NCI-H146 treated with DMSO at 0.1 percent for 48 hours (cell line): ENCODE data around the gene NUDT15.
"Not testable (repeated sequence)": the region's sequence is repeated elsewhere in the genome, so short reads cannot be mapped to it uniquely, and the experiment has no call there.

Source experiments
- DNase-seq: peaks from one replicate; lab custom pipeline; 2025; ENCODE audit not compliant: unreplicated experiment; lab: John Stamatoyannopoulos, UW

Gene NUDT15

DNA sequence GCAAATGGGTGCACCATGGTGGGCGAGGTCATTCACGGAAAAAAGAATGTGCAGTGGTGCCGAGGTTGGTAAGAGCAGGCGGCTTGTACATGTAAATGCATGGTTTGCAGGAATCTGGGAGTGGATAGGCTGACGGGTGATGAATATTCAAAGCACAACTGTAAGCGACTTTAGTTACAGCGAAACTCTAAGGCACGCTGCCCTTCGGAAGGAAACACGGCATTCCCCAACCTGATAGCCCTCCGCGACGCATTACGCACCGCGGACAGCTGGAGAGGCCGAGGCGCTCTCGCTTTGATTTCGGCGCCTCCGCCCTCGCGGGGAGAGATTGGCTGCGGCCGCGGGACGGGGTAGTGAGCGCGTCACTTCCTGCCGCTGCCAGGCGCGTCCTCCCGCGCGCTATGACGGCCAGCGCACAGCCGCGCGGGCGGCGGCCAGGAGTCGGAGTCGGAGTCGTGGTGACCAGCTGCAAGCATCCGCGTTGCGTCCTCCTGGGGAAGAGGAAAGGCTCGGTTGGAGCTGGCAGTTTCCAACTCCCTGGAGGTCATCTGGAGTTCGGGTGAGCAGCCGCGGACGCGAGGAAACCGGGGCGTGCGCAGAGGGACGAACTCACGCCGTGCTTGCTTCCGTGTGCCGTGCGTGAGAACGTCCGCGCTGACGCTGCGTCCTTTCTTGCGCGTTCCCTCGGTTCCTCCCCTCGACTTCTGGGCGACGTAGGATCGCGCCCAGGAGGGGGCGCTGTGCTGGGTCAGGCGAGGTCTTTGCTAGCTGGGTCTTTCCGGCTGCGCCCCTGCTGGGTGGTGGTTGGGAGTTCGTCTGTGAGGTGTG is at the start of gene NUDT15:
Gene NUDT15 (plus strand): TSS at position 381 of the 828 bp plus-strand sequence. CDS start 21 bp downstream, at position 402.
- peak; percentile 89 for DNase-seq

- no peak for DNase-seq
Measured at GRCh38 chr13:47990427-47990826, 47.1 kb upstream of the NUDT15 start.

DNA sequence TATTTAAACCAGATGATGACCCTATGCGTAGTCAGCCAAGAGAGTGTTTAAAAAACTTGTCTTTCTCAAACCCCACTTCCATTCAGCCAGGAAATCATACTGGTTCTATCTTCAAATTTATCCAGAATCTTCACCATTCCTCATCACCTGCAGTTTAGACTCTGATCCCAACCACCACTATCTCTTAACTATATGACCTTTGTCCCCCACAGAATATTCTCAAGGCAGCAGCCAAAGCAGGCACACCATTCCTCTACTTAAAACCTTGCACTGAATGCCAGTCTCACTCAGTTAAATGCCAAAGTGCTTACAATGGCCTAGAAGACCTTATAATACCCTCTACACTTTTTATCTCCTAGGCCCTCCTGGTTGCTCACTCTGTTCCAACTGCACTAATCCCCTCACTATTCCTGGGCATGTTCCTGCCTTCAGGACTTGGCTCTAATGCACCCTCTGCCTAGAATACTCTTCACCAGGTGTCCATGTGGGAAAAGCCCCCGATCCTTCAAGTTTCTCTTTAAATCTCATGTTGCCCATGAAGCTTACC is 46.5 kb upstream of the NUDT15 start:
- DNase-seq = no peak

DNA sequence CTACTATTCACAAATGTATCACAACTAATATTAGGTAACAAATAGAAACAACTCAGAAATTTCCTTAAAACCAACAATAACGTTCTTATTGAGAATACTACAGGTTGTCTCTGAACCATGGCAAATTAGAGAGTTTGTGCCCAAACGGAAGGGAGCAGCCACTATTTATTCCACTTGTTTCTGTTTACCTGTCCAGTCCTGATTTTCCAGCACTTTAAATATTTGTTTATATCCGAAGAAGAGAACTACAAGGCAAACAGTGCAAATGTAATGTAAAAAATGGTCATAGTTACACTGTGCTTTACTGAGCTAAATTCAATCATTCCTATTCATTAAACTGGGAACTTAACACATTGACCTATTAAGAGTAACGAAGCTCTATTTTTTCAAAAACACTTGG is 45.7 kb upstream of the NUDT15 start:
- DNase-seq = no peak

DNA sequence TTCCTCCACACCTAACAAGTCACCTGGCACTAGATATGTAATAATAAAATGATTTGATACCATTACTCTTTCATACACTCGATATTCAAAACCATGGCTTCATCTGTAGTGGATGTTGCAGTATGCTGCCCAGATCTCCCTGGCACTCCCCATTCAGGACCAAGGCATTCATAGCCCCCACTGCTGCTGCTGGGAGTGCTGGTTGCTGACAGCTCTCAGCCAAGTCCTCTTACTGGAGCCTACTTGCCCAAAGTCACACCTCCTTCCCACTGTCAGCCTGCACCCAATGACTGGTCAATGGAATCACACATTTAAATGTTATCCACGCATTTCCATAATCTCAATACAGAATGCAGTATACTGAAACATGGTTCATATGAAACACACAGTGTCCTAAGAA is 40.1 kb upstream of the NUDT15 start:
- DNase-seq = no peak

DNA sequence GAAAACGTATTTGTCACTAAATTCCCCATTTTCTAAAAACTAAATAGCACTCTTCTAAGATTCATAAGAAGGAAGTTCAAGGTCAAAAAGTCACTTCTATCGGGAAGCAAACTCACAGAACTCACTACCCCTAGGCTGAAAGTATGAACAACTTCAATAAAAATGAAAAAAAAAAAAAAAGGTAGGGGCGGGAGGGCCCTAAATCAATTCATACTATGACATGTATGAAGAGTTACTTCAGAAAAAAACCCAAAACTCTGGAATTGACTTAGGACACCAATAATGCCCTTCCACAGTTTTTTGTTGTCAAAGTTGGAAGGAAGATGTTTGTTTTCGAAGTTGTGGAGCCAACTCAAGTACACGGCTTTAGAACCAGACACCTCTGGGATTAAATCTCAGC is 37.6 kb upstream of the NUDT15 start:
- DNase-seq = no peak

DNA sequence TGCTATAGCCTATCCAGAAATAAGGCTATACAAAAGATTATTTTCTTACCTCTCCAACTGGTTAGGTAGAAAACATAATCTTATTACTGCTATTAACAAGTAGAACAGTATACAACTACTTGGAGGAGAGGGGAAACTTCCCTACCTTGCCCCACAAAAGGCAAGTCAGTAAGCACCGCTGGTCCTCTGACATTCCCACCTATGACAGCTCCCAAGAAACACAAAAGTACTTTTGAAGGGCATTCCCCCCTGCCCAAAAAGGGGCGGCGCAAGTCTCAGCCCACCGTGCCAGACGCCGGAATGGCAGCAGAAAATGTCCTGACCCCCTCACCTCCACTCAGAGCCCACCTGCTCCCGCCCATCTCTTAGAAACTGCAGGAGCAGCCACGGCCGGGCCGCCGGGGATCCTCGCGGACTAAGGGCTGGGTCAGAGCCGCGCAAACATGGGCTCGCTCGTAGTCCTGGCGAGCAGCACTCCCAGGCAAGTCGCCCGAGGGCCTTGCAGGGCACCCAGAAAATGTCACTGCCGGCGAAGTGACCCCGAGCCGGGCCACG is 36.9 kb upstream of the NUDT15 start:
- no peak for DNase-seq

- DNase-seq = peak; percentile 80
Measured at GRCh38 chr13:48001114-48001881, 36.2 kb upstream of the NUDT15 start, which contains the start of gene SUCLA2. Gene SUCLA2, minus strand, starts transcription at chr13:48001273. Its CDS starts 4 bp downstream, at chr13:48001269.

DNA sequence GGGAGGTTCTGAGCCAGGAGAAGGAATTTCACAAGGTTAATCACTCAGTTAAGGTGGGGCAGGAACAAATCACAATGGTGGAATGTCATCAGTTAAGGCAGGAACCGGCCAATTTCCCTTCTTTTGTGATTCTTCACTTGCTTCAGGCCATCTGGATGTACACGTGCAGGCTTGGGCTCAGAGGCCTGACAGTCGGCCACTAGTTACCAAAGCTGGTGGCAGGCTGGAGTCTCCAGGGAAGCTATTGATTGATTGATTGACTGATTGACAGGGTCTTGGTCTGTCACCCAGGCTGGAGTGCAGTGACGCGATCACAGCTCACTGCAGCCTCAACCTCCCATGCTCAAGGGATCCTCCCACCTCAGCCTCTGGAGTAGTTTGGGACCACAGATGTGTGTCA is 35.5 kb upstream of the NUDT15 start:
- DNase-seq = not testable (repeated sequence)

- no peak for DNase-seq
Measured at GRCh38 chr13:48004201-48004600, 33.3 kb upstream of the NUDT15 start.

DNA sequence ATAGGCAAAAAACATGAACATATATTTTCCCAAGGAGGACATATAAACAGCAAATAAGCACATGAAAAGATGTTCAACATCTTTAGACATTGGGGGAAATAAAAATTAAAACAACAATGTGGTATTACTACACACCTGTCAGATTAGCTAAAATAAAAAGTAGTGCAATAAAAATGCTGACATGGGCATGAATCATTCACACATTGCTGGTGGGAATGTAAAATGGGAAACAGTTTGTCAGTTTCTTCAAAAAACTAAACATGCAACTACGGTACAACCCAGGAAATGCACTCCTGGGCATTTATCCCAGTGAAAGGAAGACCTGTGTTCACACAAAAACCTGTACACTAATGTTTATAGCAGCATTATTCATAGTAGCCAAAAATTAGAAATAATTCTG is 31.1 kb upstream of the NUDT15 start:
- DNase-seq = no peak

- DNase-seq = no peak
Measured at GRCh38 chr13:48009284-48009683, 28.2 kb upstream of the NUDT15 start.

DNA sequence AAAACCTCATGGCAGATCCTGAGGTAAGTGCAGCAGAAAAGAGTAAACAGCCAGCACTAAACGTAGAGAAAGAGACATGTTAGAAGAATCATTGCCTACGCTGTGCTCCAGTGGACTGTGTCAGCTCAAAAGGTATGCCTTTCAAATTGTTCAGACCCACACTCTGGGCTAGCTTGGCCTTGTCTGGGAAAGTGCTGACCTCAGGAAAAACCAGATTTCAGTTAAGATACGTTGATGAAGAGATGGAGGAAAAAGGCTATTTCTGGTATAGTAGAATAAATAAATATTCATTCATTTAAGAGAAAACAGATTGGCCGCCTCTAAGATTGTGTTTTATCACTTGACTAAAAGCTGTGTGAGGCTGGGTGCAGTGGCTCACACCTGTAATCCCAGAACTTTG is 26.8 kb upstream of the NUDT15 start:
- no peak for DNase-seq

GRCh38 chr13:48012668-48013067 is 24.9 kb upstream of the NUDT15 start:
- no peak for DNase-seq

DNA sequence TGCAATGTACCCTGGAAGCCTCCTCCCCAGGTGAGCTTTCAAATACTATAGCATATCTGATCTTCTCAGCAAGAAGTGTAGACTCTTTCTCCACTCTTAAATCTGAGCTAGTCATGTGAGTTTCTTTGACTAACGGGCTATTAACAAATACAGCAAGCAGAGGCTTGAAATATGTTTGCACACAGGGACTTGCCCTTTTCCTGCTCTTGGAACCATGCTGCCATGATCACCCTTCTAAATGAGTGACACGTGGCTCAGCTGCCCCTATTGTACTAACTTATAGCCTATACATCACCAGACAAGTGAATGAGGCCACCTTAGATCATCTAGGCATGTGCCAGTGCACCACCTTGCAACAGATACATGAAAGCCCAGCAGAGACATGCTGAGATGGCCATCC is 23.2 kb upstream of the NUDT15 start:
- DNase-seq = no peak

GRCh38 chr13:48018637-48019036 is 18.9 kb upstream of the NUDT15 start:
- no peak for DNase-seq

GRCh38 chr13:48019796-48020195 is 17.7 kb upstream of the NUDT15 start:
- no peak for DNase-seq

DNA sequence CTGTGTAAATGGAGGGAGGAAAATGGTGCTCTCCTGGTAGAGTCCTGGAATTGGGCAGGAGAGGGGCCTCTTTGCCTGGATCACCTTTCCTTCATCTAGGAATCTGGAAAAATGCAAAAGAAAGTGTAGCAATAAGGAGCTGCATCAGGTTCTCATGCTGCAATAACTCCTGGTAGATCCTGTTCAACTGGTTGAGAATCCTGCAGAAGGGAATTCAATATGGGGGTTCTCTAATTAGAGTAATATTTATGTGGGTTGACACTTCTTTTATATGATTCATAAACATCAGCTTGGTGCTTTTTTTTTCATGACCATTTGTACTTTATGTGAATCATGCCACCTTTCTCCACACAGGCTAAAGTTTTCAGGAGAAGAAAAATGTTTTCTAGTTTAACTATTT is 9.5 kb upstream of the NUDT15 start:
- DNase-seq = no peak

- DNase-seq = no peak
Measured at GRCh38 chr13:48029859-48030258, 7.7 kb upstream of the NUDT15 start.

DNA sequence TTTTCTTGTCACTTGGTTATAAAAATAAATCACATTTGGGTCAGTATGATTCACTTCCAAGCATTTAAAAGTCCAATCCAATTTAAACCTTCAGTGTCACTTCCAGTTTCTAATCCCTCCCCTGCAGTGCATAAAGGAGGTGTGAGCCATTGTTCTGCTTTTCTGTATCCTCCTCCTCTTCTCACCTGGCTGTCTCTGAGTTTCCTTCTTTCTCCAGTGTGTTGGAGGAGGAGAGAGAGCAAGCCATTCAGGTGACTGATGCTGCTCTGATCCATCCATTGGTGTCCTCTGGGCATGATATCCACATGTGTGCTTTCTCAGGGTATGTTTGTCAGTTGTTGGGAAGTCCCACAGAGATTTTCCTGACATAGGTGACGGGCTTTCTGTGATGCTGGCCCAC is 1.2 kb downstream of the NUDT15 start:
- no peak for DNase-seq

DNA sequence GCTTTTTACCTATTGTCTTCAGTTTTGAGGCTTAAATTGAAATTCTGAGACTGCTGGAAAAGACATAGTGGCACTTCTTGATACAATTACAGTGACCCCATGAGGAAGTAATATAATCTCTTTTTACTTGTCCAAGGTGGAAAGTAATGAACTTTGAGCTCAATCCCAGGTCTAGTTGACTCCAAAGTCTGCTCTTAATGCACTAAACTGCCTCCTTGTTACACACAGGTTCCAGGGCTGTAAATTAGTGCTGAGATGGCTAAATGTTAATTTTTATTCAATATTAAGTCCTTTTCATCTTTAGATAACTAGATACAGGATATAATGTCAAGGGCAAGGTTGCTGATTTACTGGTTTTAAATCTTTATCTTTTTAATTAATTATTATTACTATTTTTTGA is 2.5 kb downstream of the NUDT15 start:
- no peak for DNase-seq

GRCh38 chr13:48040896-48041295 is 3.4 kb downstream of the NUDT15 start:
- no peak for DNase-seq
